ENCODE measurements around the gene RGS19. TPM values are rescaled to one million over a fixed set of nuclear protein-coding genes. Genes with fewer than 3 reads are reported as not detected.
"Not testable (repeated sequence)": the region's sequence is repeated elsewhere in the genome, so short reads cannot be mapped to it uniquely, and the experiment has no call there.

RGS19 gene
- total RNA-seq, 1 experiment from 2014 or later: 43.2 TPM

- Histone ChIP-seq H3K4me2 (ENCODE audit: low read length) (no peak overlapping the region), H3K4me3 (ENCODE audit: low read length) (no peak overlapping the region), H3K79me2 (ENCODE audit: low read length) (no peaks in the 10 kb centered on the region), H3K9me2 (replicated peaks; ENCODE audit: low read length) (no peaks in the 10 kb centered on the region), H3F3A (ENCODE audit: low read length, unreplicated experiment) (no peaks in the 10 kb centered on the region), H2AFZ (ENCODE audit: low read length) (no peak overlapping the region), H3K9me3 (ENCODE audit: low read length) (no peaks in the 10 kb centered on the region), H4K20me1 (ENCODE audit: low read length) (no peaks in the 10 kb centered on the region), H3K4me1 (ENCODE audit: insufficient read depth, low read length) (no peaks in the 10 kb centered on the region; the same call in 1 of the 2 replicates), H3K27ac (ENCODE audit: low read length) (no peak overlapping the region), H3K27me3 (ENCODE audit: low read length) (no peaks in the 10 kb centered on the region), H3K9ac (ENCODE audit: low read length) (no peak overlapping the region), H3K36me3 (ENCODE audit: low read depth, low read length) (no peaks in the 10 kb centered on the region)
- intact Hi-C loops (cut with micrococcal nuclease): no loop called here
- DNase-seq: no peak
- no peak for ATAC-seq
- ChIA-PET POLR2A (ENCODE audit: unreplicated experiment) (no interaction called here), CTCF (no interaction called here)
- no TSS peak for BruUV-seq (replicated peaks)
- TF ChIP-seq, protein P1, sequence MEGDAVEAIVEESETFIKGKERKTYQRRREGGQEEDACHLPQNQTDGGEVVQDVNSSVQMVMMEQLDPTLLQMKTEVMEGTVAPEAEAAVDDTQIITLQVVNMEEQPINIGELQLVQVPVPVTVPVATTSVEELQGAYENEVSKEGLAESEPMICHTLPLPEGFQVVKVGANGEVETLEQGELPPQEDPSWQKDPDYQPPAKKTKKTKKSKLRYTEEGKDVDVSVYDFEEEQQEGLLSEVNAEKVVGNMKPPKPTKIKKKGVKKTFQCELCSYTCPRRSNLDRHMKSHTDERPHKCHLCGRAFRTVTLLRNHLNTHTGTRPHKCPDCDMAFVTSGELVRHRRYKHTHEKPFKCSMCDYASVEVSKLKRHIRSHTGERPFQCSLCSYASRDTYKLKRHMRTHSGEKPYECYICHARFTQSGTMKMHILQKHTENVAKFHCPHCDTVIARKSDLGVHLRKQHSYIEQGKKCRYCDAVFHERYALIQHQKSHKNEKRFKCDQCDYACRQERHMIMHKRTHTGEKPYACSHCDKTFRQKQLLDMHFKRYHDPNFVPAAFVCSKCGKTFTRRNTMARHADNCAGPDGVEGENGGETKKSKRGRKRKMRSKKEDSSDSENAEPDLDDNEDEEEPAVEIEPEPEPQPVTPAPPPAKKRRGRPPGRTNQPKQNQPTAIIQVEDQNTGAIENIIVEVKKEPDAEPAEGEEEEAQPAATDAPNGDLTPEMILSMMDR (conservative IDR thresholded peaks at IDR 0.05; ENCODE audit: low read depth, low read length): no peak
- TF ChIP-seq EZH2phosphoT487 (IDR thresholded peaks at IDR 0.05; ENCODE audit: borderline replicate concordance, low read length) (no peak), EZH2 (IDR thresholded peaks at IDR 0.05; ENCODE audit: low read length, unreplicated experiment) (no peak)
These were observed 12.5 kb upstream of the RGS19 start for GRCh38 chr20:64091770-64092169.

- BruUV-seq (replicated peaks): no TSS peak
- H3K36me3 ChIP-seq (ENCODE audit: low read depth, low read length): no peaks in the 10 kb centered on the region
- POLR2A ChIA-PET (ENCODE audit: unreplicated experiment): no interaction called here
- TF ChIP-seq EZH2 (IDR thresholded peaks at IDR 0.05; ENCODE audit: low read length, unreplicated experiment): no peak
- no peak for TF ChIP-seq EZH2phosphoT487 (IDR thresholded peaks at IDR 0.05; ENCODE audit: borderline replicate concordance, low read length)
- TF ChIP-seq, protein P1 (conservative IDR thresholded peaks at IDR 0.05; ENCODE audit: low read depth, low read length): no peak
- H2AFZ ChIP-seq (ENCODE audit: low read length): no peak overlapping the region
- H3K27me3 ChIP-seq (ENCODE audit: low read length): no peaks in the 10 kb centered on the region
- peaks cover 4% of the 10 kb centered on the region for H3K4me1 ChIP-seq (ENCODE audit: insufficient read depth, low read length)
- H3K9me2 ChIP-seq (replicated peaks; ENCODE audit: low read length): no peaks in the 10 kb centered on the region
- intact Hi-C loops (cut with micrococcal nuclease): no loop called here
- no peaks in the 10 kb centered on the region for H3K79me2 ChIP-seq (ENCODE audit: low read length)
- no peaks in the 10 kb centered on the region for H4K20me1 ChIP-seq (ENCODE audit: low read length)
- ATAC-seq (no peak), DNase-seq (no peak)
- H3K4me3 ChIP-seq (ENCODE audit: low read length): no peak overlapping the region
- no peaks in the 10 kb centered on the region for H3K9me3 ChIP-seq (ENCODE audit: low read length)
- no peaks in the 10 kb centered on the region for H3F3A ChIP-seq (ENCODE audit: low read length, unreplicated experiment)
- no peak overlapping the region for H3K27ac ChIP-seq (ENCODE audit: low read length)
- H3K4me2 ChIP-seq (ENCODE audit: low read length): no peak overlapping the region
- no peak overlapping the region for H3K9ac ChIP-seq (ENCODE audit: low read length)
- CTCF ChIA-PET: no interaction called here
These were observed 12.0 kb upstream of the RGS19 start for GRCh38 chr20:64091340-64091739.

- DNase-seq: no peak
- Histone ChIP-seq H3K4me2 (ENCODE audit: low read length) (no peak overlapping the region), H3K79me2 (ENCODE audit: low read length) (no peaks in the 10 kb centered on the region), H4K20me1 (ENCODE audit: low read length) (no peaks in the 10 kb centered on the region), H3K27ac (ENCODE audit: low read length) (no peak overlapping the region), H3K27me3 (ENCODE audit: low read length) (no peaks in the 10 kb centered on the region), H3K4me3 (ENCODE audit: low read length) (no peak overlapping the region), H2AFZ (ENCODE audit: low read length) (no peak overlapping the region), H3K4me1 (ENCODE audit: insufficient read depth, low read length) (peaks cover 6% of the 10 kb centered on the region), H3K9me2 (replicated peaks; ENCODE audit: low read length) (no peaks in the 10 kb centered on the region), H3K36me3 (ENCODE audit: low read depth, low read length) (no peaks in the 10 kb centered on the region), H3K9ac (ENCODE audit: low read length) (no peak overlapping the region), H3K9me3 (ENCODE audit: low read length) (no peaks in the 10 kb centered on the region), H3F3A (ENCODE audit: low read length, unreplicated experiment) (no peaks in the 10 kb centered on the region)
- no TSS peak for BruUV-seq (replicated peaks)
- intact Hi-C loops (cut with micrococcal nuclease): no loop called here
- ATAC-seq: no peak
- ChIA-PET CTCF (no interaction called here), POLR2A (ENCODE audit: unreplicated experiment) (no interaction called here)
- TF ChIP-seq EZH2phosphoT487 (IDR thresholded peaks at IDR 0.05; ENCODE audit: borderline replicate concordance, low read length): no peak
- TF ChIP-seq, protein P1 (conservative IDR thresholded peaks at IDR 0.05; ENCODE audit: low read depth, low read length): no peak
These were observed 10.8 kb upstream of the RGS19 start for GRCh38 chr20:64090165-64090564.

DNA sequence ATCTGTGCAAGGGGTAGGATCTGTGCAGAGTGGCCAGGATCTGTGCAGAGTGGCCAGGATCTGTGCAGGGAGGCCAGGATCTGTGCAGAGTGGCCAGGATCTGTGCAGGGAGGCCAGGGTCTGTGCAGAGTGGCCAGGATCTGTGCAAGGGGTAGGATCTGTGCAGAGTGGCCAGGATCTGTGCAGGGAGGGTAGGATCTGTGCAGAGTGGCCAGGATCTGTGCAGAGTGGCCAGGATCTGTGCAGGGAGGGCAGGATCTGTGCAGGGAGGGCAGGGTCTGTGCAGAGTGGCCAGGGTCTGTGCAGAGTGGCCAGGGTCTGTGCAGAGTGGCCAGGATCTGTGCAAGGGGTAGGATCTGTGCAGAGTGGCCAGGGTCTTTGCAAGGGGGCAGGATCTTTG lies 9.3 kb upstream of the RGS19 start:
- H3K4me3 ChIP-seq (ENCODE audit: low read length); H3F3A ChIP-seq (ENCODE audit: low read length, unreplicated experiment); ATAC-seq; H3K36me3 ChIP-seq (ENCODE audit: low read depth, low read length); CTCF ChIA-PET; H3K27ac ChIP-seq (ENCODE audit: low read length); H3K9ac ChIP-seq (ENCODE audit: low read length); POLR2A ChIA-PET (ENCODE audit: unreplicated experiment); DNase-seq; H3K4me2 ChIP-seq (ENCODE audit: low read length); intact Hi-C loops (cut with micrococcal nuclease); H3K27me3 ChIP-seq (ENCODE audit: low read length); BruUV-seq (replicated peaks); H3K9me3 ChIP-seq (ENCODE audit: low read length); H3K9me2 ChIP-seq (replicated peaks; ENCODE audit: low read length); H2AFZ ChIP-seq (ENCODE audit: low read length); H4K20me1 ChIP-seq (ENCODE audit: low read length); H3K79me2 ChIP-seq (ENCODE audit: low read length): not testable (repeated sequence)
- H3K4me1 ChIP-seq (ENCODE audit: insufficient read depth, low read length): peaks cover 12% of the 10 kb centered on the region

All from PC-3 (cell line).